Measurements from ENCODE around the gene TNPO1.

- TF ChIP-seq CTCF (IDR thresholded peaks at IDR 0.05; ENCODE audit: low read length), result no peak
- TF ChIP-seq EZH2 (optimal IDR thresholded peaks at IDR 0.05; ENCODE audit: low read depth, low read length), result no peak
- no peak for TF ChIP-seq EZH2phosphoT487 (IDR thresholded peaks at IDR 0.05; ENCODE audit: low read length)
Measured at GRCh38 chr5:72954389-72954788, 137.9 kb downstream of the TNPO1 start.
